Bronchial epithelial cell (primary cell): ENCODE results near the gene SOX2. TPM values are rescaled to one million over a fixed set of nuclear protein-coding genes. Genes with fewer than 3 reads are reported as not detected.

Experiments
- DNase-seq: peaks from one replicate; pipeline ENCODE4 v3.0.0-alpha.2; 2010; ENCODE audit warnings: low read depth
- FAIRE-seq: peaks from 2 replicates; lab custom pipeline; 2011; peaks lifted over from hg19 to GRCh38; lab: Jason Lieb, UNC
- H3K27me3 ChIP-seq: 2 replicates; pipeline ENCODE4 v1.5.1; 2011; ENCODE audit warnings: low read length; ENCODE audit not compliant: control insufficient read depth, insufficient read depth
- H3K36me3 ChIP-seq: 2 replicates; pipeline ENCODE4 v1.5.1; 2011; ENCODE audit warnings: low read length; ENCODE audit not compliant: control insufficient read depth, insufficient read depth
- H3K4me3 ChIP-seq: 2 replicates; pipeline ENCODE4 v1.5.1; 2011; ENCODE audit warnings: mild to moderate bottlenecking, low read depth, low read length, control low read depth
- CTCF ChIP-seq: IDR thresholded peaks from 2 replicates; pipeline ENCODE4 v1.5.1; 2011; ENCODE audit warnings: mild to moderate bottlenecking, moderate library complexity, low read length, control low read depth, inconsistent platforms; ENCODE audit not compliant: insufficient read depth, severe bottlenecking
- total RNA-seq: library from RNA; depleted of rRNA; stranded (reverse); fragments of >200 nt; gene quantifications from 2 replicates; pipeline ENCODE4 v1.2.1, GENCODE V29; 2014

Gene SOX2
- total RNA-seq, 1 donor from 2014 or later: 4.5 TPM

- FAIRE-seq: no peak
- H3K36me3 ChIP-seq: no peaks in the 10 kb centered on the region
- H3K4me3 ChIP-seq: peak overlapping the region; percentile 55
- no peak for TF ChIP-seq CTCF
- H3K27me3 ChIP-seq: peaks cover 5% of the 10 kb centered on the region
- DNase-seq: peak; percentile 26
Measured at GRCh38 chr3:181727341-181728032, 15.8 kb downstream of the SOX2 start.

- no peak overlapping the region for H3K4me3 ChIP-seq
- no peaks in the 10 kb centered on the region for H3K36me3 ChIP-seq
- no peak for TF ChIP-seq CTCF
- DNase-seq (no peak), FAIRE-seq (no peak)
- H3K27me3 ChIP-seq: peaks cover 5% of the 10 kb centered on the region
Measured at GRCh38 chr3:181728470-181729340, 17.0 kb downstream of the SOX2 start.

GRCh38 chr3:181729341-181729869 is 17.7 kb downstream of the SOX2 start:
- Histone ChIP-seq H3K27me3 (peaks cover 5% of the 10 kb centered on the region), H3K36me3 (no peaks in the 10 kb centered on the region), H3K4me3 (no peak overlapping the region)
- DNase-seq (no peak), FAIRE-seq (no peak)
- no peak for TF ChIP-seq CTCF

- DNase-seq (no peak), FAIRE-seq (no peak)
- Histone ChIP-seq H3K4me3 (no peak overlapping the region), H3K27me3 (peaks cover 5% of the 10 kb centered on the region), H3K36me3 (no peaks in the 10 kb centered on the region)
- no peak for TF ChIP-seq CTCF
Measured at GRCh38 chr3:181730316-181730715, 18.6 kb downstream of the SOX2 start.

GRCh38 chr3:181730934-181731333 is 19.2 kb downstream of the SOX2 start:
- no peak for TF ChIP-seq CTCF
- DNase-seq (no peak), FAIRE-seq (no peak)
- H3K4me3 ChIP-seq: no peak overlapping the region
- H3K36me3 ChIP-seq: no peaks in the 10 kb centered on the region
- H3K27me3 ChIP-seq: peaks cover 5% of the 10 kb centered on the region
